HFFc6 (cell line): Measurements from ENCODE around the gene KLRG1. TPM values are rescaled to one million over a fixed set of nuclear protein-coding genes. Genes with fewer than 3 reads are reported as not detected.

Source experiments
- DNase-seq: peaks from one replicate; pipeline ENCODE4 v3.0.0-alpha.2; 2018
- H3K27ac Mint-ChIP-seq: 2 replicates; pipeline ENCODE4 v1.8.0; 2020; ENCODE audit warnings: mild to moderate bottlenecking, mixed read lengths
- H3K27me3 Mint-ChIP-seq: 2 replicates; pipeline ENCODE4 v1.8.0; 2021; ENCODE audit warnings: mild to moderate bottlenecking, moderate library complexity, mixed read lengths; ENCODE audit not compliant: insufficient read depth
- H3K36me3 Mint-ChIP-seq: 2 replicates; pipeline ENCODE4 v1.8.0; 2021; ENCODE audit warnings: low read depth, mixed read lengths
- H3K4me1 Mint-ChIP-seq: 2 replicates; pipeline ENCODE4 v1.8.0; 2020; ENCODE audit warnings: low read depth, mixed read lengths
- H3K4me3 Mint-ChIP-seq: 2 replicates; pipeline ENCODE4 v1.8.0; 2020; ENCODE audit warnings: mild to moderate bottlenecking, moderate library complexity, mixed read lengths
- H3K9me3 Mint-ChIP-seq: 2 replicates; pipeline ENCODE4 v1.8.0; 2020; ENCODE audit warnings: mild to moderate bottlenecking, mixed read lengths
- CTCF ChIP-seq: fragments of 200-600 bp; sonication (generic); IDR thresholded peaks from 2 replicates; pipeline ENCODE4 v1.5.0; 2021; ENCODE audit warnings: antibody characterized with exemption, mild to moderate bottlenecking
- total RNA-seq, 6 experiments: library from RNA; stranded (reverse); fragmentation: NEBNext Ultra II Directional; extraction: Animal tissue kit (Norgen Biotek cat#: 25700); gene quantifications; 2 replicates in 1 of 6; 3 replicates in 5 of 6; pipeline ENCODE4 v1.2.3, GENCODE V29; 2021

KLRG1 gene
- total RNA-seq, 6 experiments from 2014 or later = 0.25 to 0.26 TPM; not detected in 4

- Mint-ChIP-seq H3K4me1 (peaks cover 30% of the 10 kb centered on the region), H3K27ac (peak overlapping the region; percentile 93), H3K9me3 (no peaks in the 10 kb centered on the region), H3K4me3 (peak overlapping the region; percentile 95), H3K36me3 (peaks cover 15% of the 10 kb centered on the region), H3K27me3 (peaks cover 2% of the 10 kb centered on the region; the same call in 1 of the 2 replicates)
- peak; percentile 21 for DNase-seq
- no peak for TF ChIP-seq CTCF
Measured at GRCh38 chr12:8948701-8949341, 40.5 kb upstream of the KLRG1 start.

- H3K27ac Mint-ChIP-seq = peak within 1 kb of the TSS; percentile 93
- H3K27me3 Mint-ChIP-seq = peaks cover 2% of the 10 kb centered on the region; the same call in 1 of the 2 replicates
- H3K36me3 Mint-ChIP-seq = peaks cover 15% of the 10 kb centered on the region
- H3K4me3 Mint-ChIP-seq = peak within 1 kb of the TSS; percentile 95
- no peaks in the 10 kb centered on the region for H3K9me3 Mint-ChIP-seq
- peak; percentile 95 for DNase-seq
- H3K4me1 Mint-ChIP-seq = peaks cover 30% of the 10 kb centered on the region
- TF ChIP-seq CTCF = peak; percentile 64
Measured at GRCh38 chr12:8949342-8950220, 39.8 kb upstream of the KLRG1 start, which contains the start of gene M6PR. Gene M6PR (minus strand): TSS chr12:8949645. CDS start chr12:8946404, 3,241 bp downstream.

GRCh38 chr12:8950221-8950527, 39.2 kb upstream of the KLRG1 start:
- Mint-ChIP-seq H3K4me3 (peak overlapping the region; percentile 95), H3K27ac (peak overlapping the region; percentile 93), H3K36me3 (peaks cover 15% of the 10 kb centered on the region), H3K4me1 (peaks cover 30% of the 10 kb centered on the region), H3K27me3 (peaks cover 2% of the 10 kb centered on the region; the same call in 1 of the 2 replicates), H3K9me3 (no peaks in the 10 kb centered on the region)
- TF ChIP-seq CTCF = peak; percentile 21; the same call in 1 of the 2 replicates
- no peak for DNase-seq

- no peak for DNase-seq
- Mint-ChIP-seq H3K27ac (peak overlapping the region; percentile 93), H3K36me3 (peaks cover 15% of the 10 kb centered on the region), H3K27me3 (peaks cover 2% of the 10 kb centered on the region; the same call in 1 of the 2 replicates), H3K9me3 (no peaks in the 10 kb centered on the region), H3K4me3 (peak overlapping the region; percentile 95), H3K4me1 (peaks cover 30% of the 10 kb centered on the region)
- no peak for TF ChIP-seq CTCF
Measured at GRCh38 chr12:8950702-8951478, 38.5 kb upstream of the KLRG1 start.

- no peak for DNase-seq
Measured at GRCh38 chr12:8951744-8952143, 37.6 kb upstream of the KLRG1 start.

More at GRCh38 chr12:8951744-8952143, 37.6 kb upstream of the KLRG1 start:
- TF ChIP-seq CTCF = no peak
- no peaks in the 10 kb centered on the region for H3K9me3 Mint-ChIP-seq
- peaks cover 22% of the 10 kb centered on the region for H3K4me1 Mint-ChIP-seq
- peaks cover 13% of the 10 kb centered on the region for H3K36me3 Mint-ChIP-seq
- H3K27ac Mint-ChIP-seq = no peak overlapping the region
- peaks cover 2% of the 10 kb centered on the region; the same call in 1 of the 2 replicates for H3K27me3 Mint-ChIP-seq
- no peak overlapping the region for H3K4me3 Mint-ChIP-seq
